IMR-90 (cell line): ENCODE data around the gene DKK3. TPM values are rescaled to one million over a fixed set of nuclear protein-coding genes. Genes with fewer than 3 reads are reported as not detected.

Experiments
- ATAC-seq: fragments of 200-7000 bp; cut with Tn5 transposase; 2 replicates; pipeline ENCODE4 v1.9.1; 2020; ENCODE audit warnings: low read depth, mild to moderate bottlenecking, moderate library complexity
- BruUV-seq: library from RNA; stranded (reverse); fragments of 400-500 nt; replicated peaks from 2 replicates; lab custom pipeline; 2021; lab: Mats Ljungman, UMichigan
- CTCF ChIA-PET: fragments of 300-600 bp; formaldehyde crosslinking; extraction: SDS; loops from one replicate; lab custom pipeline; 2021; ENCODE audit warnings: antibody characterized with exemption; lab: Yijun Ruan, JAX
- POLR2A ChIA-PET: fragments of 300-600 bp; sonication (Branson Sonifier 250); formaldehyde crosslinking; loops from one replicate; lab custom pipeline; 2022; ENCODE audit warnings: antibody characterized with exemption; ENCODE audit not compliant: unreplicated experiment; lab: Charles Lee
- DNase-seq: peaks from one replicate; pipeline ENCODE4 v3.0.0; 2013
- H2AFZ ChIP-seq: replicated peaks from 2 replicates; pipeline ENCODE3; 2013; ENCODE audit warnings: low read length, mild to moderate bottlenecking; ENCODE audit not compliant: poor library complexity
- H2AK5ac ChIP-seq: 2 replicates; pipeline ENCODE4 v1.6.1; 2013; ENCODE audit warnings: low read depth, low read length, inconsistent platforms
- H2AK9ac ChIP-seq: replicated peaks from 2 replicates; pipeline ENCODE3; 2013; ENCODE audit warnings: mild to moderate bottlenecking, low read depth, low read length, moderate library complexity; ENCODE audit not compliant: poor library complexity
- H2BK120ac ChIP-seq: 2 replicates; pipeline ENCODE4 v1.6.1; 2013; ENCODE audit warnings: low read depth, low read length, inconsistent platforms
- H2BK15ac ChIP-seq: 3 replicates; pipeline ENCODE4 v1.6.1; 2013; ENCODE audit warnings: low read depth, low read length, inconsistent platforms
- H2BK20ac ChIP-seq: 2 replicates; pipeline ENCODE4 v1.6.1; 2013; ENCODE audit warnings: low read depth, mild to moderate bottlenecking, inconsistent platforms, low read length, moderate library complexity
- H2BK5ac ChIP-seq: 2 replicates; pipeline ENCODE4 v1.6.1; 2013; ENCODE audit warnings: mild to moderate bottlenecking, low read depth, low read length, inconsistent platforms; ENCODE audit not compliant: poor library complexity, severe bottlenecking
- H3K14ac ChIP-seq: replicated peaks from 2 replicates; pipeline ENCODE4 v1.6.1; 2013; ENCODE audit warnings: low read depth, low read length, inconsistent platforms
- H3K18ac ChIP-seq: 2 replicates; pipeline ENCODE4 v1.6.1; 2013; ENCODE audit warnings: low read depth, low read length, control low read depth
- H3K23ac ChIP-seq: 2 replicates; pipeline ENCODE4 v1.6.1; 2013; ENCODE audit warnings: low read depth, low read length, inconsistent platforms
- H3K27ac ChIP-seq: 2 replicates; pipeline ENCODE4 v1.5.1; 2013; ENCODE audit warnings: mild to moderate bottlenecking, control low read depth, low read length; ENCODE audit not compliant: insufficient read depth
- H3K27me3 ChIP-seq: 2 replicates; pipeline ENCODE4 v1.6.1; 2013; ENCODE audit warnings: low read length; ENCODE audit not compliant: control insufficient read depth, insufficient read depth
- H3K36me3 ChIP-seq: 2 replicates; pipeline ENCODE4 v1.6.1; 2013; ENCODE audit warnings: low read length, mixed read lengths; ENCODE audit not compliant: control insufficient read depth, insufficient read depth
- H3K4ac ChIP-seq: 2 replicates; pipeline ENCODE4 v1.6.1; 2013; ENCODE audit warnings: low read depth, low read length, inconsistent platforms
- H3K4me1 ChIP-seq: 2 replicates; pipeline ENCODE4 v1.6.1; 2013; ENCODE audit warnings: low read length, mixed read lengths; ENCODE audit not compliant: control insufficient read depth, insufficient read depth
- H3K4me2 ChIP-seq: 2 replicates; pipeline ENCODE4 v1.6.1; 2013; ENCODE audit warnings: low read depth, mild to moderate bottlenecking, control low read depth, low read length, moderate library complexity
- H3K4me3 ChIP-seq: 2 replicates; pipeline ENCODE4 v1.5.1; 2013; ENCODE audit warnings: low read depth, mild to moderate bottlenecking, control low read depth, low read length, moderate library complexity; ENCODE audit not compliant: insufficient read depth
- H3K56ac ChIP-seq: 2 replicates; pipeline ENCODE4 v1.6.1; 2013; ENCODE audit warnings: low read length, inconsistent platforms; ENCODE audit not compliant: insufficient read depth; ENCODE audit errors: extremely low read depth
- H3K79me1 ChIP-seq, 2 experiments: 2 replicates each; pipeline ENCODE4 v1.6.1; 2013; ENCODE audit warnings: low read length in 2 of 2, inconsistent platforms in 1 of 2, low read depth in 1 of 2
- H3K9ac ChIP-seq: 2 replicates; pipeline ENCODE4 v1.6.1; 2013; ENCODE audit warnings: low read depth, low read length, control low read depth
- H3K9me1 ChIP-seq: 2 replicates; pipeline ENCODE4 v1.6.1; 2013; ENCODE audit warnings: low read length, inconsistent platforms; ENCODE audit not compliant: insufficient read depth
- H3K9me3 ChIP-seq: 2 replicates; pipeline ENCODE4 v1.6.1; 2013; ENCODE audit warnings: low read length; ENCODE audit not compliant: control insufficient read depth, insufficient read depth
- H4K20me1 ChIP-seq: 2 replicates; pipeline ENCODE4 v1.6.1; 2013; ENCODE audit warnings: low read length, inconsistent platforms; ENCODE audit not compliant: insufficient read depth
- H4K5ac ChIP-seq: 2 replicates; pipeline ENCODE4 v1.6.1; 2013; ENCODE audit warnings: mild to moderate bottlenecking, low read depth, low read length, control low read depth
- H4K8ac ChIP-seq, 2 experiments: 2 replicates each; pipeline ENCODE4 v1.6.1; 2013; ENCODE audit warnings: low read depth in 2 of 2, low read length in 2 of 2, control low read depth in 1 of 2, inconsistent platforms in 1 of 2
- H4K91ac ChIP-seq: 2 replicates; pipeline ENCODE4 v1.6.1; 2013; ENCODE audit warnings: low read depth, low read length, inconsistent platforms; ENCODE audit not compliant: insufficient read depth
- CTCF ChIP-seq: conservative IDR thresholded peaks from 2 replicates; pipeline ENCODE4 v1.5.1; 2012; ENCODE audit warnings: mild to moderate bottlenecking, low read depth, low read length, improper control_type of control experiment
- NFE2L2 ChIP-seq: fragments of 150-350 bp; IDR thresholded peaks from 2 replicates; pipeline ENCODE4 v1.6.1; 2016; ENCODE audit warnings: low read depth, mild to moderate bottlenecking, low read length
- WGBS, 2 experiments: methylation state at CpG; one replicate each; pipeline versions ENCODE4 v1.1.5 to v1.1.7; 2013; ENCODE audit warnings: missing lambda C conversion rate in 2 of 2; ENCODE audit not compliant: insufficient read length in 1 of 2; ENCODE audit errors: extremely low coverage in 2 of 2; 5-methylcytosine and 5-hydroxymethylcytosine counted together
- dilution Hi-C: fragments of 300-500 bp; cut with HindIII; formaldehyde crosslinking; loops from one replicate; pipeline ENCODE4 v1.14.3; 2018; ENCODE audit warnings: low sequenced_read_pairs; ENCODE audit not compliant: unreplicated experiment
- in situ Hi-C: fragments of 300-500 bp; cut with MboI; formaldehyde crosslinking; loops from 3 replicates; pipeline ENCODE4 v1.14.3; 2019; ENCODE audit warnings: low sequenced_read_pairs, inconsistent platforms, mixed read lengths
- intact Hi-C: fragments of 100-400 bp; cut with micrococcal nuclease; formaldehyde crosslinking; loops from 2 replicates; pipeline ENCODE4 v1.10.0; 2022
- polyA plus RNA-seq, 3 experiments: library from polyadenylated mRNA; depleted of rRNA; stranded (reverse); fragments of >200 nt; gene quantifications; 2 replicates each; pipeline ENCODE4 v1.2.3, GENCODE V29; 2012; ENCODE audit warnings: low replicate concordance in 1 of 3
- total RNA-seq: library from RNA; depleted of rRNA; stranded (reverse); fragments of >200 nt; gene quantifications from 2 replicates; pipeline ENCODE4 v1.2.3, GENCODE V29; 2012

The DKK3 gene
- total and polyA plus RNA-seq, 2 of the 4 experiments (the other 2 are of a cell fraction) = 453 to 964 TPM

GRCh38 chr11:12056119-12056518 is 47.7 kb upstream of the DKK3 start:
- Histone ChIP-seq H4K91ac (no peak overlapping the region), H4K20me1 (no peaks in the 10 kb centered on the region), H2AFZ (no peak overlapping the region), H3K18ac (0 out of 2 replicates have a peak overlapping the region, but pooled peaks have one; percentile 59), H2BK15ac (no peak overlapping the region), H3K4ac (no peak overlapping the region), H2BK120ac (0 out of 2 replicates have a peak overlapping the region, but pooled peaks have one; percentile 33), H3K27ac (no peak overlapping the region), H3K56ac (no peak overlapping the region), H3K79me1 (no peaks in the 10 kb centered on the region), H3K4me2 (no peak overlapping the region), H2BK20ac (no peak overlapping the region; the same call in 1 of the 2 replicates), H3K4me3 (no peak overlapping the region), H2AK5ac (no peak overlapping the region), H4K5ac (no peak overlapping the region; the same call in 1 of the 2 replicates), H3K36me3 (no peaks in the 10 kb centered on the region), H3K9ac (no peak overlapping the region), H3K27me3 (no peaks in the 10 kb centered on the region), H3K14ac (no peak overlapping the region), H2BK5ac (no peak overlapping the region), H3K9me3 (peaks cover 3% of the 10 kb centered on the region; the same call in 1 of the 2 replicates), H2AK9ac (no peak overlapping the region), H3K9me1 (peaks cover 4% of the 10 kb centered on the region; the same call in 1 of the 2 replicates), H4K8ac (no peak overlapping the region), H3K4me1 (no peaks in the 10 kb centered on the region), H3K23ac (no peak overlapping the region)
- in situ Hi-C loops = no loop called here
- DNase-seq (no peak), ATAC-seq (no peak)
- WGBS, 2 experiments = no CpG with 5 or more reads among the region's 3 CpGs
- dilution Hi-C loops = no loop called here
- intact Hi-C loops = no loop called here
- no TSS peak for BruUV-seq
- TF ChIP-seq CTCF (0 out of 2 replicates have a peak, but pooled peaks have one; percentile 16), NFE2L2 (no peak)
- POLR2A ChIA-PET = no interaction called here
- CTCF ChIA-PET = no interaction called here
